CD4-positive, alpha-beta T cell treated with Interleukin-2 at 100 ng/mL for 4 hours (primary cell): ENCODE data around the gene CXCL17.

Experiments
- DNase-seq: peaks from one replicate; pipeline ENCODE4 v3.0.0-alpha.2; 2020; ENCODE audit warnings: low spot score

The CXCL17 gene

GRCh38 chr19:42397263-42398166, 45.2 kb downstream of the CXCL17 start:
- DNase-seq: no peak

- DNase-seq: peak; percentile 98
These were observed 46.1 kb downstream of the CXCL17 start for GRCh38 chr19:42396381-42397262.

DNA sequence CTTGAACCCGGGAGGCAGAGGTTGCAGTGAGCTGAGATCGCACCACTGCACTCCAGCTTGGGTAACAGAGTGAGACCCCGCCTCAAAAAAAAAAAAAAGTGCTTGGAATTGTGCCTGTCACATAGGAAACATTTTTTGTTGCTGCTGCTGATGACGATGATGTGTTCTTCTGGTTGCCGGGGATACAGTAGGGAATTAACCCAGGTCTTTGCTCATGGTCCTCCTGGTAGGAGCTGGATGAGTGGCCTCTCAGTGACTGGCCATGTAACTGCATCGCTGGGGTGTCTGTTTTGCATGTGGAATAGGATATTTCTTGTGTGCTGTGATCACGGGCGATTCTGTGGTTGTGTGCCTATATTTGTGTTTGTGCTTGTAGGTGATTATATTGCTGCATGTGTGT, 48.0 kb downstream of the CXCL17 start:
- DNase-seq: no peak

- no peak for DNase-seq
These were observed 50.6 kb downstream of the CXCL17 start for GRCh38 chr19:42392165-42392564.

GRCh38 chr19:42389899-42390298, 52.8 kb downstream of the CXCL17 start, which contains the start of gene CNFN:
CNFN (minus strand) TSS chr19:42390297; CDS start chr19:42389037, 1,260 bp downstream.
- DNase-seq: no peak

- DNase-seq: no peak
These were observed 53.8 kb downstream of the CXCL17 start for GRCh38 chr19:42388851-42389489.

GRCh38 chr19:42386974-42387707, 55.6 kb downstream of the CXCL17 start:
- DNase-seq: peak; percentile 48

DNA sequence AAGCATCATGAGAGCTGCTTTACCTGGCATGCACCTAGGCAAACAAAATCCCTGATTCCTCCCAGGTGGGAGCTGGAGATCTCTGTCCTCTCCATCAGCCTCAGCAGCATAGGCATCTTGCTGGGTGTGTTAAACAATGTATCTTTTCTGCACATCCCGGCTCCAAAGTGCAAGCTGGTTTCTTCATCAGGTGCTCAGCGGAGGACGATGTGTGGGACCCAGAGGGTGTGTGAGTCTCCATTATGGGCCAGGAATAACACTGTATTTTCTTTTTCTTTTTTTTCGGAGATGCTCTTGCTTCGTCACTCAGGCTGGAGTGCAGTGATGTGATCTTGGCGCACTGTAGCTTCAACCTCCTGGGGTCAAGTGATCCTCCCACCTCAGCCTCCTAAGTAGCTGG, 62.6 kb downstream of the CXCL17 start:
- DNase-seq: no peak
